ENCODE measurements around the gene SIAH2.

- no peak for TF ChIP-seq CTCF (IDR thresholded peaks at IDR 0.05; ENCODE audit: borderline replicate concordance, extremely low read depth, low read length, poor library complexity, severe bottlenecking)
- no peak for TF ChIP-seq EZH2 (IDR thresholded peaks at IDR 0.05; ENCODE audit: borderline replicate concordance, low read depth, low read length, severe bottlenecking)
Measured at GRCh38 chr3:150748684-150749047, 14.3 kb downstream of the SIAH2 start.
